Mucosa of descending colon (tissue), 3 donors: Measurements from ENCODE around the gene RPGRIP1. TPM values are rescaled to one million over a fixed set of nuclear protein-coding genes. Genes with fewer than 3 reads are reported as not detected.
A peak's percentile ranks its signal among the peaks of the same experiment; 100 is the strongest.

Source experiments
- ATAC-seq: fragments of 200-7000 bp; cut with Tn5 transposase; one replicate; pipeline ENCODE4 v1.9.1; 2020; ENCODE audit warnings: mild to moderate bottlenecking, moderate library complexity
- DNase-seq, 3 donors: peaks; one replicate each; pipeline ENCODE4 v3.0.0-alpha.2; 2020
- H3K36me3 ChIP-seq: fragments of 200-600 bp; one replicate; pipeline ENCODE4 v1.8.0; 2021; ENCODE audit warnings: low read depth, mild to moderate bottlenecking
- H3K4me1 ChIP-seq: fragments of 200-600 bp; one replicate; pipeline ENCODE4 v1.8.0; 2021; ENCODE audit warnings: low read depth, mild to moderate bottlenecking
- H3K4me3 ChIP-seq: fragments of 200-600 bp; one replicate; pipeline ENCODE4 v1.8.0; 2021; ENCODE audit warnings: mild to moderate bottlenecking
- H3K9me3 ChIP-seq: fragments of 200-600 bp; one replicate; pipeline ENCODE4 v1.8.0; 2021; ENCODE audit warnings: mild to moderate bottlenecking
- intact Hi-C, 2 donors: fragments of 100-400 bp; cut with DNase I in 1 of 2; cut with micrococcal nuclease in 1 of 2; formaldehyde crosslinking; loops; one replicate each; pipeline versions ENCODE4 v1.11.0 to v1.11.1; 2022; cut with DNase I, micrococcal nuclease
- total RNA-seq, 3 donors: library from RNA; stranded (reverse); fragmentation: NEBNext Ultra II Directional in 2 of 3; extraction: Animal tissue kit (Norgen Biotek cat#: 25700) in 2 of 3; gene quantifications; one replicate each; pipeline versions ENCODE4 v1.2.1 to v1.2.4, GENCODE V29; 2021 to 2023
- TF ChIP-seq, protein P1 (sequence below): fragments of 200-600 bp; IDR thresholded peaks from one replicate; pipeline ENCODE4 v1.8.0; 2022; ENCODE audit warnings: antibody characterized with exemption, mild to moderate bottlenecking
- donor health status: DM: no; HTN: no; CAD: no; lungs with moderate emphysema.
- donor health status: DM: no; HTN: no; CAD: no.
- donor health status: DM: no; HTN: yes; CAD: no.

RPGRIP1 gene
- total RNA-seq, 3 donors from 2014 or later = 0.09 to 0.20 TPM; not detected in 1

DNA sequence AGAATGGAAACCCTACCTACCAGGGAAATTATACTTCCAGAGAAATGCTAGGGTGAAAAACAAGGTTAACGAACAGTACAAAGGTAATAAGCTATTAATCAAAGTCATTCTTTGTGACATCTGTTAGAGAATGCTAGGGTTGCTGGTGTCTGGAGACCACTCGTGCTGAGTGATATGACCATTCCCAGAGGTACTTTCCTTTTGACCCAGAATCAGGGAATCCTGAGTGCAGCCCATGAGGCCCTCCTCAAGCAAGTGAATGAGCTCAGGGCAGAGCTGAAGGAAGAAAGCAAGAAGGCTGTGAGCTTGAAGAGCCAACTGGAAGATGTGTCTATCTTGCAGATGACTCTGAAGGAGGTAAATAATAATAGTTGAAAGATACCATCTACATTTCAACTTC lies 31.7 kb downstream of the RPGRIP1 start:
- ATAC-seq = no peak
- TF ChIP-seq, protein P1, sequence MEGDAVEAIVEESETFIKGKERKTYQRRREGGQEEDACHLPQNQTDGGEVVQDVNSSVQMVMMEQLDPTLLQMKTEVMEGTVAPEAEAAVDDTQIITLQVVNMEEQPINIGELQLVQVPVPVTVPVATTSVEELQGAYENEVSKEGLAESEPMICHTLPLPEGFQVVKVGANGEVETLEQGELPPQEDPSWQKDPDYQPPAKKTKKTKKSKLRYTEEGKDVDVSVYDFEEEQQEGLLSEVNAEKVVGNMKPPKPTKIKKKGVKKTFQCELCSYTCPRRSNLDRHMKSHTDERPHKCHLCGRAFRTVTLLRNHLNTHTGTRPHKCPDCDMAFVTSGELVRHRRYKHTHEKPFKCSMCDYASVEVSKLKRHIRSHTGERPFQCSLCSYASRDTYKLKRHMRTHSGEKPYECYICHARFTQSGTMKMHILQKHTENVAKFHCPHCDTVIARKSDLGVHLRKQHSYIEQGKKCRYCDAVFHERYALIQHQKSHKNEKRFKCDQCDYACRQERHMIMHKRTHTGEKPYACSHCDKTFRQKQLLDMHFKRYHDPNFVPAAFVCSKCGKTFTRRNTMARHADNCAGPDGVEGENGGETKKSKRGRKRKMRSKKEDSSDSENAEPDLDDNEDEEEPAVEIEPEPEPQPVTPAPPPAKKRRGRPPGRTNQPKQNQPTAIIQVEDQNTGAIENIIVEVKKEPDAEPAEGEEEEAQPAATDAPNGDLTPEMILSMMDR = no peak
- Histone ChIP-seq H3K9me3 (no peaks in the 10 kb centered on the region), H3K4me1 (peaks cover 10% of the 10 kb centered on the region), H3K36me3 (no peaks in the 10 kb centered on the region), H3K4me3 (no peak overlapping the region)
- DNase-seq = no peak
- intact Hi-C loops = no loop called here

DNA sequence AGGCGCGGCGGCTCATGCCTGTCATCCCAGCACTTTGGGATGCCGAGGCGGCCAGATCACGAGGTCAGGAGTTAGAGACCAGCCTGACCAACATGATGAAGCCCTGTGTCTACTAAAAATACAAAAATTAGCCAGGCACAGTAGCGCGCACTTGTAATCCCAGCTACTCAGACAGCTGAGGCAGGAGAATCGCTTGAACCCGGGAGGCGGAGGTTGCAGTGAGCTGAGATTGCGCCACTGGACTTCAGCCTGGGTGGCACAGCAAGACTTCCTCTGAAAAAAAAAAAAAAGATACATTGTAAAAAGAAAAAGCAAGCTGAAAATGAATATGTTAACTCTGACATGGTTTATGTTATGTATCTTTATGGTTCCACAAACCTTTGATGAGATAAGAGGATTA lies 33.6 kb downstream of the RPGRIP1 start:
- no peak overlapping the region for H3K4me3 ChIP-seq
- ATAC-seq (no peak), DNase-seq (peak in 2 of 3 donors; percentile 28 to 43)
- H3K9me3 ChIP-seq = no peaks in the 10 kb centered on the region
- peaks cover 4% of the 10 kb centered on the region for H3K4me1 ChIP-seq
- TF ChIP-seq, protein P1 = no peak
- intact Hi-C loops = no loop called here
- H3K36me3 ChIP-seq = no peaks in the 10 kb centered on the region

DNA sequence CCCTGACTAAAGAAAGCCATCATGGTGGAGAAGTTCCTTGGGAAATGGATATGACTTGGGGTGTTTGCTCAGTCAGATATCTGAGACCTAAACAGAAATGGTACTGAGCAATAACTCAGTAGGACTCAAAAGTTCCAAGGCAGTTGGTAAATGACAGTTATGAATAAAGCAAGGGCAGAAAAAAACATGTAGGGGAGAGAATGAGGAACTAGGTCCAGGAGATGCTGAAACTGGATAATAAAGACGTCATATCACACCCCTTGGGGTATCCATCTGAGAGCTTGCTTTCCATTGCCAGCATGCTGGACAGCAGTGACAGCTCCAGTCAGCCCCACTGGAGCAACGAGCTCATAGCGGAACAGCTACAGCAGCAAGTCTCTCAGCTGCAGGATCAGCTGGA lies 37.5 kb downstream of the RPGRIP1 start:
- no peak for ATAC-seq
- TF ChIP-seq, protein P1 = no peak
- H3K4me1 ChIP-seq = no peaks in the 10 kb centered on the region
- no peak overlapping the region for H3K4me3 ChIP-seq
- no peaks in the 10 kb centered on the region for H3K9me3 ChIP-seq
- DNase-seq = no peak
- intact Hi-C loops = no loop called here
- no peaks in the 10 kb centered on the region for H3K36me3 ChIP-seq

DNA sequence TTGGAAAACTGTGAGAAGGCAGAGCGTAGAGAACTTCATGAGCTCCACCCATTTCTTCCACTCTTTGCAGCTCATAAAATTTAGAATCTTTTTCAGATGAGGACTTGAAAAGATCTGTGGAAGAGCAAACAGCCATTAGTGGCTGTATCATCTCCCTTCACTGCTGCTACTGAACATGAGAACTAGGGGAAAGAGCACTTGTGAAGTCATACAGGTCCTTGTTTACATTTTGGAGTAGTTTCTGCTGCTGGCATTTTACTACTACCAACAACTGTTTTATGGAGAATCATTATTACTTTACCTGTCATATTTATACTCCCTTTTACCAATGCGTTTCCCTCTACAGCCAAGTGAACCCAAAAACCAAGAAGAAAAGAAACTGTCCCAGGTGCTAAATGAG lies 41.0 kb downstream of the RPGRIP1 start:
- ATAC-seq (no peak), DNase-seq (no peak)
- Histone ChIP-seq H3K4me1 (no peaks in the 10 kb centered on the region), H3K9me3 (no peaks in the 10 kb centered on the region), H3K36me3 (no peaks in the 10 kb centered on the region), H3K4me3 (no peak overlapping the region)
- intact Hi-C loops = no loop called here
- TF ChIP-seq, protein P1 = no peak

DNA sequence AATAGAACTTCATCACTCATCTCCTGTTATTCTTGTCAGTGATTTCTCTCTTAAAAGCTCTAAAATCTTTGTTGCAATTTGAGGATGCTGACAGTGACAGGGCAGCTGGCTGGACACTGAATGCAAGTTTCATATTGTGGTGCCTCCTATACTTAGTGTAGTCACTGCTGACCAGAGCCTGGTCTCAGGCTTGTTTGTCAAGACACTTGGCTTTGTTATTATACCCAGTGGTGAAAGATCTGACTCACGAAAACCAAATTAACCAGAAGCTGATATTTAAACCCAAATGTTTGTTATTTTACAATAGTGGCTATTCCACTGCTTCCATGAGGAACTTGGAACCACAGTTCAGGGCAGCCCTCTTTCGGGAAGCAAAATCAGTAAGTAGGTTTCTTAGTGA lies 42.8 kb downstream of the RPGRIP1 start:
- ATAC-seq = no peak
- TF ChIP-seq, protein P1 = no peak
- no peak for DNase-seq
- no peaks in the 10 kb centered on the region for H3K4me1 ChIP-seq
- no peaks in the 10 kb centered on the region for H3K9me3 ChIP-seq
- intact Hi-C loops = no loop called here
- H3K4me3 ChIP-seq = no peak overlapping the region
- H3K36me3 ChIP-seq = no peaks in the 10 kb centered on the region

DNA sequence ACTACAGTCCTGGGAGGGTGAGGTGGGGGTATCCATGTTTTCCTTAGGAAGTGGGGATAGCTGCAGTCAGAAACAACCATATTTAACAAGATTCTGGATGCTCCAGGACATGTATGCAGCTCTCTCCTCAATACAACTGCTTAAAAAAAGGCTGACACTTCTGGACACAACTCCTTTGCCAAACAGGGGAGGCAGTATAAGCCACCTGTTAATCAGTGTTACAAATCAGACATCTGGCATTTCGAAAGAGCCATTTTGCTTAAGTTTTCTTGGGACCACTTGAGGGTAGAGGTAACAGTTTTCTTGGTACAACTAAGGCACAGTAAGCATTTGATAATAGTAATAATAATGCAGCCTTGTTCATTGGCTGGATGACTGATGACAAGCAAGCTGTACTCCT lies 47.1 kb downstream of the RPGRIP1 start:
- H3K4me3 ChIP-seq = no peak overlapping the region
- intact Hi-C loops = no loop called here
- no peaks in the 10 kb centered on the region for H3K9me3 ChIP-seq
- no peaks in the 10 kb centered on the region for H3K36me3 ChIP-seq
- H3K4me1 ChIP-seq = no peaks in the 10 kb centered on the region
- ATAC-seq (no peak), DNase-seq (no peak)
- TF ChIP-seq, protein P1 = no peak
